Activated T-helper 17 cell treated with anti-CD3 and anti-CD28 coated beads, Interleukin-2, amount 50 U/mL, for 72 hours (primary cell): ENCODE results near the gene LTA. TPM values are rescaled to one million over a fixed set of nuclear protein-coding genes. Genes with fewer than 3 reads are reported as not detected.

ENCODE experiments used
- ATAC-seq: fragments of 150-1000 bp; cut with Tn5 transposase; replicated peaks from 2 replicates; pipeline ENCODE4 v1.10.0; 2021; ENCODE audit warnings: mild to moderate bottlenecking, moderate library complexity
- H3K27ac Mint-ChIP-seq: one replicate; pipeline ENCODE4 v1.8.0; 2022; ENCODE audit warnings: mixed read lengths
- H3K27me3 Mint-ChIP-seq: one replicate; pipeline ENCODE4 v1.8.0; 2022; ENCODE audit warnings: mixed read lengths
- H3K36me3 Mint-ChIP-seq: one replicate; pipeline ENCODE4 v1.8.0; 2022; ENCODE audit warnings: low read depth, mild to moderate bottlenecking, mixed read lengths
- H3K4me1 Mint-ChIP-seq: one replicate; pipeline ENCODE4 v1.8.0; 2022; ENCODE audit warnings: mixed read lengths
- H3K4me3 Mint-ChIP-seq: one replicate; pipeline ENCODE4 v1.8.0; 2022; ENCODE audit warnings: mild to moderate bottlenecking, mixed read lengths
- H3K9me3 Mint-ChIP-seq: one replicate; pipeline ENCODE4 v1.8.0; 2022; ENCODE audit warnings: mixed read lengths
- total RNA-seq, 2 donors: library from RNA; stranded (reverse); gene quantifications; one replicate each; pipeline ENCODE4 v1.2.3, GENCODE V29; 2022

The LTA gene
- 100 to 1,000 TPM; 163 to 567 TPM for total RNA-seq

- Mint-ChIP-seq H3K27ac (peak within 1 kb of the TSS; percentile 97), H3K4me1 (peaks cover 52% of the 10 kb centered on the region), H3K4me3 (peak within 1 kb of the TSS; percentile 100), H3K9me3 (peaks cover 5% of the 10 kb centered on the region), H3K27me3 (no peaks in the 10 kb centered on the region), H3K36me3 (peaks cover 69% of the 10 kb centered on the region)
- ATAC-seq = peak; percentile 59
Measured at GRCh38 chr6:31572041-31572911, at the start of gene LTA. LTA (plus strand) TSS chr6:31572289; CDS start chr6:31572743, 454 bp downstream.

GRCh38 chr6:31525553-31525931, 46.5 kb upstream of the LTA start:
- Mint-ChIP-seq H3K4me3 (no peak overlapping the region), H3K36me3 (peaks cover 16% of the 10 kb centered on the region), H3K27ac (no peak overlapping the region), H3K27me3 (no peaks in the 10 kb centered on the region), H3K9me3 (no peaks in the 10 kb centered on the region), H3K4me1 (peaks cover 10% of the 10 kb centered on the region)
- no peak for ATAC-seq

GRCh38 chr6:31525932-31526591, 46.0 kb upstream of the LTA start:
- peak; percentile 45 for ATAC-seq
- H3K4me1 Mint-ChIP-seq = peaks cover 14% of the 10 kb centered on the region
- H3K27ac Mint-ChIP-seq = no peak overlapping the region
- H3K9me3 Mint-ChIP-seq = no peaks in the 10 kb centered on the region
- peaks cover 21% of the 10 kb centered on the region for H3K36me3 Mint-ChIP-seq
- no peak overlapping the region for H3K4me3 Mint-ChIP-seq
- H3K27me3 Mint-ChIP-seq = no peaks in the 10 kb centered on the region

- Mint-ChIP-seq H3K27ac (no peak overlapping the region), H3K4me3 (no peak overlapping the region), H3K36me3 (peaks cover 44% of the 10 kb centered on the region), H3K9me3 (no peaks in the 10 kb centered on the region), H3K27me3 (no peaks in the 10 kb centered on the region), H3K4me1 (peaks cover 23% of the 10 kb centered on the region)
- no peak for ATAC-seq
Measured at GRCh38 chr6:31528307-31528777, 43.7 kb upstream of the LTA start.

- H3K4me3 Mint-ChIP-seq = no peak within 1 kb of the TSS
- H3K27ac Mint-ChIP-seq = no peak within 1 kb of the TSS
- peak; percentile 13 for ATAC-seq
- no peaks in the 10 kb centered on the region for H3K27me3 Mint-ChIP-seq
- H3K36me3 Mint-ChIP-seq = peaks cover 49% of the 10 kb centered on the region
- peaks cover 26% of the 10 kb centered on the region for H3K4me1 Mint-ChIP-seq
- no peaks in the 10 kb centered on the region for H3K9me3 Mint-ChIP-seq
Measured at GRCh38 chr6:31528821-31529328, 43.2 kb upstream of the LTA start, which contains the start of gene MCCD1. MCCD1 (plus strand) TSS chr6:31528962; CDS start chr6:31529015, 53 bp downstream.

- H3K4me3 Mint-ChIP-seq = no peak overlapping the region
- H3K36me3 Mint-ChIP-seq = peaks cover 56% of the 10 kb centered on the region
- ATAC-seq = no peak
- H3K27ac Mint-ChIP-seq = no peak overlapping the region
- no peaks in the 10 kb centered on the region for H3K9me3 Mint-ChIP-seq
- peaks cover 26% of the 10 kb centered on the region for H3K4me1 Mint-ChIP-seq
- H3K27me3 Mint-ChIP-seq = no peaks in the 10 kb centered on the region
Measured at GRCh38 chr6:31529329-31530150, 42.5 kb upstream of the LTA start.

GRCh38 chr6:31530659-31531058, 41.4 kb upstream of the LTA start:
- H3K27ac Mint-ChIP-seq = no peak overlapping the region
- no peak overlapping the region for H3K4me3 Mint-ChIP-seq
- no peaks in the 10 kb centered on the region for H3K27me3 Mint-ChIP-seq
- H3K4me1 Mint-ChIP-seq = peaks cover 28% of the 10 kb centered on the region
- ATAC-seq = no peak
- no peaks in the 10 kb centered on the region for H3K9me3 Mint-ChIP-seq
- H3K36me3 Mint-ChIP-seq = peaks cover 67% of the 10 kb centered on the region

- Mint-ChIP-seq H3K36me3 (peaks cover 72% of the 10 kb centered on the region), H3K4me3 (no peak overlapping the region), H3K9me3 (no peaks in the 10 kb centered on the region), H3K27ac (no peak overlapping the region), H3K27me3 (no peaks in the 10 kb centered on the region), H3K4me1 (peaks cover 30% of the 10 kb centered on the region)
- ATAC-seq = no peak
Measured at GRCh38 chr6:31531162-31531561, 40.9 kb upstream of the LTA start.

- Mint-ChIP-seq H3K4me3 (no peak overlapping the region), H3K27me3 (no peaks in the 10 kb centered on the region), H3K9me3 (no peaks in the 10 kb centered on the region), H3K36me3 (peaks cover 80% of the 10 kb centered on the region), H3K27ac (no peak overlapping the region), H3K4me1 (peaks cover 32% of the 10 kb centered on the region)
- no peak for ATAC-seq
Measured at GRCh38 chr6:31531771-31532643, 40.1 kb upstream of the LTA start.

GRCh38 chr6:31532644-31533454, 39.2 kb upstream of the LTA start:
- Mint-ChIP-seq H3K27ac (peak overlapping the region; percentile 33), H3K9me3 (no peaks in the 10 kb centered on the region), H3K36me3 (peaks cover 89% of the 10 kb centered on the region), H3K4me1 (peaks cover 32% of the 10 kb centered on the region), H3K27me3 (no peaks in the 10 kb centered on the region), H3K4me3 (no peak overlapping the region)
- peak; percentile 7 for ATAC-seq

GRCh38 chr6:31533455-31533841, 38.6 kb upstream of the LTA start:
- ATAC-seq = peak; percentile 13
- peaks cover 95% of the 10 kb centered on the region for H3K36me3 Mint-ChIP-seq
- peaks cover 35% of the 10 kb centered on the region for H3K4me1 Mint-ChIP-seq
- H3K27ac Mint-ChIP-seq = peak overlapping the region; percentile 33
- H3K4me3 Mint-ChIP-seq = no peak overlapping the region
- H3K9me3 Mint-ChIP-seq = no peaks in the 10 kb centered on the region
- no peaks in the 10 kb centered on the region for H3K27me3 Mint-ChIP-seq

- H3K4me1 Mint-ChIP-seq = peaks cover 40% of the 10 kb centered on the region
- H3K27me3 Mint-ChIP-seq = no peaks in the 10 kb centered on the region
- H3K9me3 Mint-ChIP-seq = no peaks in the 10 kb centered on the region
- ATAC-seq = no peak
- no peak overlapping the region for H3K4me3 Mint-ChIP-seq
- peaks cover 100% of the 10 kb centered on the region for H3K36me3 Mint-ChIP-seq
- no peak overlapping the region for H3K27ac Mint-ChIP-seq
Measured at GRCh38 chr6:31534011-31534410, 38.1 kb upstream of the LTA start.
